HG03520 (cell line): Measurements from ENCODE around the gene LRP1-AS.

ENCODE experiments used
- ATAC-seq: cut with Tn5 transposase; IDR thresholded peaks from one replicate; pipeline ENCODE4 v1.9.1; 2021; ENCODE audit warnings: mild to moderate bottlenecking, moderate library complexity; ENCODE audit not compliant: unreplicated experiment

LRP1-AS gene

GRCh38 chr12:57142121-57142520 lies 5.3 kb downstream of the LRP1-AS start:
- ATAC-seq, result no peak

GRCh38 chr12:57141249-57141648 lies 6.2 kb downstream of the LRP1-AS start:
- ATAC-seq, result no peak

GRCh38 chr12:57139796-57140649 lies 7.4 kb downstream of the LRP1-AS start:
- ATAC-seq, result no peak

GRCh38 chr12:57138526-57139272 lies 8.7 kb downstream of the LRP1-AS start:
- no peak for ATAC-seq

- ATAC-seq, result no peak
These were observed 11.7 kb downstream of the LRP1-AS start for GRCh38 chr12:57135527-57136326.

GRCh38 chr12:57134949-57135348 lies 12.5 kb downstream of the LRP1-AS start:
- ATAC-seq, result no peak

- ATAC-seq, result no peak
These were observed 13.5 kb downstream of the LRP1-AS start for GRCh38 chr12:57133916-57134315.

GRCh38 chr12:57133013-57133569 lies 14.3 kb downstream of the LRP1-AS start:
- no peak for ATAC-seq

- ATAC-seq, result no peak
These were observed 15.3 kb downstream of the LRP1-AS start for GRCh38 chr12:57131896-57132744.

GRCh38 chr12:57130941-57131340 lies 16.5 kb downstream of the LRP1-AS start:
- no peak for ATAC-seq

GRCh38 chr12:57129889-57130288 lies 17.5 kb downstream of the LRP1-AS start:
- no peak for ATAC-seq

GRCh38 chr12:57129321-57129842 lies 18.0 kb downstream of the LRP1-AS start:
- no peak for ATAC-seq

- no peak for ATAC-seq
These were observed 18.7 kb downstream of the LRP1-AS start for GRCh38 chr12:57128519-57129247.

GRCh38 chr12:57127726-57128518 lies 19.5 kb downstream of the LRP1-AS start, which contains the start of gene LRP1:
LRP1 (plus strand) TSS chr12:57128483; CDS start chr12:57128965, 482 bp downstream.
- ATAC-seq, result no peak

- no peak for ATAC-seq
These were observed 20.2 kb downstream of the LRP1-AS start for GRCh38 chr12:57127101-57127725.

GRCh38 chr12:57126561-57126960 lies 20.9 kb downstream of the LRP1-AS start:
- ATAC-seq, result no peak

- no peak for ATAC-seq
These were observed 21.4 kb downstream of the LRP1-AS start for GRCh38 chr12:57126061-57126460.
